Stimulated activated CD4-positive, alpha-beta T cell treated with anti-CD3 and anti-CD28 coated beads, Interleukin-12 subunit alpha, Interleukin-12 subunit beta, amount 100 ng/mL, for 4 hours (primary cell): ENCODE measurements around the gene FBXW12.

ENCODE experiments used
- DNase-seq: peaks from one replicate; pipeline ENCODE4 v3.0.0-alpha.2; 2020

The FBXW12 gene

GRCh38 chr3:48423241-48423882 lies 51.3 kb downstream of the FBXW12 start:
- DNase-seq, result no peak

- DNase-seq, result no peak
These were observed 52.1 kb downstream of the FBXW12 start for GRCh38 chr3:48423883-48424695.

GRCh38 chr3:48425281-48425812 lies 53.3 kb downstream of the FBXW12 start:
- no peak for DNase-seq

- DNase-seq, result no peak
These were observed 54.4 kb downstream of the FBXW12 start for GRCh38 chr3:48426401-48426909.

DNA sequence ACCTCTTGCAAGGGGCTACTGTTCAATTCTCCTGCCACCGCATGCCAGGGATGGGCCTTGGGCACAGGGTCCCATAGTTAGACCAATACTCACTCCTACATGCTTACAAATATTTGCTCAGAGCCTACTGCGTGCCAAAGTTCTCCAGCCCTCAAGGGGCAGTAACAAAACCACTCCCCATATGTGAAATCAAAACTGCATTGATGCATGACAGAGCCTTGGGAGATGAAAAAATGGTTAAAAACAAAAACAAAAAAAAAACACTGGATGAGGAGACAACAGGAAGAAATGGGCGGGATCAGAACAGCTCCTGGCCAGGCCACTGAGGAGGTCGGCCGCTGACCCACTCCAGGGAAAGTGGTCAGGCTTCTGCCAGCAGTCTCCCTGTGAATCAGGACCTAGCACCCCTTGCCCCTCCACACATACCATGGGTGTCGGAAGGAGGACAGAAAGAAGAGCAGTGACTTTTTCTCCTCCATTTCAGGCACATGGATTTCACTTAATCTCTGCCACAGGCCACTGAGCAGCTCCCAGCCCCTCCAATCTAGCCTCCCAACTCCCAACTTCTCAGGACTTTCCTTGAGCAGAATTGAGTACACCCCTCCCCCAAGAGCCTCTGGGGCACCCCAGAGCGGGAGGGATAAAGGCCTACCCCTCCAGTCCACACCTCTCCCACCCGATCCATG lies 55.1 kb downstream of the FBXW12 start:
- no peak for DNase-seq

- no peak for DNase-seq
These were observed 55.6 kb downstream of the FBXW12 start for GRCh38 chr3:48427630-48427962.

DNA sequence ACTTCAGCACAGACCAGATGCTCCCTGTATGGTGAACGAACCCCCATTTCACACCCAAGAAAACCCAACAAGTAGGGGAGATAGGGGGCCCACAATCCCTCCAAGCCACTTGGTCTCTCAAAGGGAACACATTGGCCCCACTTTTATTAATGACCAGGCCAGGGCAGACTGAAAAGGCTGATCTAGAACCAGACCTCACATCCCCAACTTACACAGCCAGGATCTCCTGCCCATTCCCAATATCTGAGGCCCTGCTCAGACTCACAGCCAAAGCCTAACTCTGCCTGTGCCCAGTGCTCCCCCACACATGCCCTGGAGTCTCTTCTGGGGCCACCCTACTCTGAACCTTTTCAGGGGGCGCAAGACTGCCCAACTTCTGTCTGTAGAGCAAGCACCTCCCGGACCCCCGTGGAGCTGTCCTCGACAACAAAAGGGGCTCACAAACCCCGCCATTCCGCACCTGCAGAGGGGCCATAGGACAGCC lies 56.1 kb downstream of the FBXW12 start:
- DNase-seq, result no peak

- no peak for DNase-seq
These were observed 56.7 kb downstream of the FBXW12 start for GRCh38 chr3:48428572-48429316.

DNA sequence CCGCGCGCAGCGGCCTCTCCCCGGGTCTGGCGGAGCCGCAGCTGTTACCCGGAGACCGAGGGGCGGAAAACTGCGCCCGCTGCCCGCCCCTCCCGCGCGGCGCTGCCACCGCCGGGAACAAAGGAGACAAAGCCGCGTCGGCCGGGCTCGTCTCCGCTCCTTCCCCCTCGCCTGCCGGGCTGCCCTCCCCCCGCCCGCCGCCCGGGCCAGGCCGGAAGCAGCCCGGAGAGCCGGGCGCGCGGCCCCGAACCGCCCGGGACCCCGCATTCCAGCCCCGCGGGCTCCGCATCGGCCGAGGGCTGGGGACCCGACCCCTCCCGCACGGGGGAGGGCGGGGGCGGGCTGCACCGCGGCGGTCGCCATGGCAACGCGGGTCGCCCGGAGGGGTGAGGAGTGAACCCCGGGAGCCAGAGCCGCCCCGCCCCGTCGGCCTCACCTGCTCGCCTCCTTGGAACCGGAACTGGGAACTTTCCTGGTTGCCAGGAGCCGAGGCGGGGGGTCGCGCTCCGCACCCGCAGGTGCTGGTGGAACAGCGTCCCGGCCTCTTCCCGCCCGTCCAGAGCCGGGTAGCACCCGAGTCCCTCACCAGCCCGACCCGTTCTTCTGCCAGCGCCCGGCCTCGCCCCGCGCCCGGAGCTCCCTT lies 57.4 kb downstream of the FBXW12 start:
- peak; percentile 58 for DNase-seq

DNA sequence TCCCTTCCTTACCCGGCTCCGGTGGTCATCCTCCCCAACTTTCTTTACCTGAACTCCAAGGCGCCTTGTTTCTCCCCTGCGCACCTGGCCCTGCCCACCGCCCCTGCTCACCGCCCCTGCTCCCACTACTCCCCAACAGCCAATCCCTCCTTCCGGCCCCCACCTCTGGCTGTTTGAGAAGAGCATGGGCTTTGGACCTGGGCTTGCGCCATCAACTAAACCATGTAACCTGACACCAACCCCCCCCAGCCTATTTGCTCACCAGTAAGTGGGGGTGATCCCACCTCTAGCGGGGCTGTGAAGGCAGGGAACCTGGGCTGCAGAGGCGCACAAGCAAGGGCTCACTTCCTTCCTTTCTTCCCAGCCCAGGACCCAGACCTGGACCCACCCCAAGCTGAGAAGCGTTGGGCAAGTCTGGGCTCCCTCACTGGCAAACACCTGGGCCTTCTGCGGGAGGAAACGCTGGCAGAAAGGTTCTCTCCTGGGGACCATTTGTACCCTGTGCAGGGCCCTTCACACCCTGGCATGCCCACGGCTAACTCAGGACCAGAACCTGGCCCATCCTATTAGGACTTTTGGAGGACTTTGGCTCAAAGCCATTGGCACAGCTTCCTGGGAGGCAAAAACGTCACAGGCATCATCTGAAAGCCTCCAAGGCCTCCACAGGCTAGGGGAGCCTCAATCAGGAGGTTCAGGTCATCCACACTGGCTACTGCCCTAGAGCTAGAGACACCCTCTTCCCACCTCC lies 58.1 kb downstream of the FBXW12 start, which contains the start of gene PLXNB1:
Gene PLXNB1, minus strand, starts transcription at position 127 of the 748 bp plus-strand sequence. CDS start 5,475 bp downstream, outside the sequence.
- no peak for DNase-seq

- no peak for DNase-seq
These were observed 58.7 kb downstream of the FBXW12 start for GRCh38 chr3:48430708-48431101.

GRCh38 chr3:48431224-48432029 lies 59.4 kb downstream of the FBXW12 start:
- DNase-seq, result no peak

GRCh38 chr3:48432411-48433371 lies 60.7 kb downstream of the FBXW12 start:
- DNase-seq, result no peak

GRCh38 chr3:48433472-48434118 lies 61.6 kb downstream of the FBXW12 start:
- DNase-seq, result no peak

- no peak for DNase-seq
These were observed 62.7 kb downstream of the FBXW12 start for GRCh38 chr3:48434591-48435222.

DNA sequence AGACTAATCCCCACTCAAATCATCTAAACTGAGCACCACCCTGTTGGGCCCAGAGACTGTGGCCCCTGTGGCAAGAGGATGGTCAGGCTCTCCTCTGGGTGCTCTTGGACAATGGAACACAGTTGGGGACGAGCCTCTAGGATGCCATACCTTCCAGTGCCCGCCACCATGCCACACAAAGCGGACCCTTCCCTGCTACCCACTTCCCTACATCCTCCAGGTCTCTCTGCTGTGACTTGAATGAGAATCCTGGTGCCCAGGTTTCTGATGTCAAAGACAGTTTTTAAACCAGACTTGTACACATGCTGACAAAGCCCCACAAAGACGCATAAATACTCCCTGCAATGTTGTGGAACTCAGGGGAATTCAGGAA lies 63.2 kb downstream of the FBXW12 start:
- no peak for DNase-seq

DNA sequence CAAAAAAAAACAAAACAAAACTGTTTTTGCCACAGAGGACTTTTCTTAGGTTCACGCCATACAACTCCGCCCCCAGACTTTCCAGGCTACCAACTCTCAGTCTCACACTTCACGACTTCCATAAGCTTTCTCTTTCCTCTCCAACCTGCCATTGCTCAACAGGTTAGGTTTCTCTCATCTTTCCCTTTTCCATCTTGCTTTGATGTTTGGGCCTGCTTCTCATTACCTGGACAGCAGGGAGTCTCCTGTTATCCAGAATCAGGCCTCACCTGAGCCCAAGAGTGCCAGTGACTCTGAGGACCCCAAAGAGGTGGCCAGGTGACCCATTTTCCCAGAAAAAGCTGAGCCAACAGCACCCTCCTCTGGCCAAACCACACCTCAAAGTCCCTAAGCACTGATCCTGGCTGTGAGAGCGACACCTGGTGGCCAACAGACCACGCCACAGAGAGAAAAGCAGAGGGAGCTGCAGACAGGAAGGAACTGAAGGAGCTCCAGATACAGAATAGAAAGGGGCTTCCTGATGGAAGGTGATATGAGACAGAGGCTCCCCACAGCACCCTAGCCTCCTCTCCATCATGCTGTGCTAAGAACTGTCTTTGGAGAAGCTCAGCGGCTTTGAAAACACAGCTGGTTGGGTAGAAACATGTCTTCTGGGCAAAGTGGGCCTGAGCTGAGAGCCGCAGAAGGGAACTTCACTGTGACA lies 63.9 kb downstream of the FBXW12 start:
- DNase-seq, result peak; percentile 79

DNA sequence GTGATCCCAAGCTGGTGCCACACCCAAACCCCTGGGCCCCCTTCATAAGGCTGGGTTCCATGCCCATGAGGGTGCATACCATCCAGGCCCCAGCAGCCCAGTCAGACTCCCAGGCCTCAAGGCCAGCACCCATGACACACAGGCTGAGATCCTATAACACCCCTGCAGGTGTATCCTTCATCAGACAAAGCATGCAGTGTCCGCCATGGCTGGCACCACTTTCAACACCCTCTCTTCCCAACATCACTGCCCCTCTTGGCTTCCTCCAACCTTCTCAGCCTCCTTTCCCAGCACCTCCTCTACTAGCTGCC lies 64.4 kb downstream of the FBXW12 start:
- no peak for DNase-seq
